GM11168 (cell line): Measurements from ENCODE around the gene KCTD16.

Experiments used
- in situ Hi-C: fragments of 300-500 bp; cut with MboI; formaldehyde crosslinking; loops from one replicate; pipeline ENCODE4 v1.12.0; 2022; ENCODE audit warnings: low sequenced_read_pairs; ENCODE audit not compliant: unreplicated experiment

Gene KCTD16

DNA sequence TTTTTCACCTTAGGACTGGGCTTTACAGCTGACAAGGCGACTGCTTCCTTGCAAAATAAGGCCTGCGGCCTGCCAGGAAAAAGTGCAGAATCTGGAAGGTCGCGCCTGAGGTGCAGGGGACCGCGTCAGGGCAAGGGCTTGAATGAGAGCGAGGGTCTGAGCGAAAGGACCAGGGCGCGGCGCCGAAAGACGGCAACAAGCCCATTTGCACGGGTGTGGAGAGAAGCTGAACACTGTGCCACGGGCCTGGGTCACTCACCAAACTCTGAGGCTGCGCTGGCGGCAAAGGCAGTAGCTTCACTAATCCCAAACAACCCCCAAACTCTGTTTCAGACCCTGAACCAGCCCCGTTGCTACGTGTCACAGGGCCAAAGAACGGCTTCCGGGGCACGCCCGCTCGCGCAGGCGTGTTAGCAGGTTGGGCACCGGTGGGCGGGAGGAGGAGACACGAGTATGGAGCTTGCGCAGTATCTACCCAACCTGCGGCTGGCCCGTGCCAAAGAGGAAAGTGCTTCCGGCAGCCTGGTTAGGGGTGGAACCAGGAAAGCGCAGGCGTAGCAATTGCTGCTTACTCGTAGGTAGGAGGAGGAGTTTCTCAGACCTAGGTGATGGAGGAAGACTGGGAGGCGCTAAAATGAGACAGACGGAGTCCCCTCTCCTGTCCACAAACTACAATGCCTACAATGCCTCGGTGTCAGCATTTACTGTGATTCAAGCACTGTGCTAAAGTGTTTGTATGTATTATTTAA, at the start of gene KCTD16, which contains the start of gene YIPF5:
TSS of gene KCTD16 (plus strand) at position 598 of the 749 bp plus-strand sequence.
TSS of gene YIPF5 (minus strand) at position 384 of the 749 bp plus-strand sequence. CDS start 704 bp downstream, outside the sequence.
- in situ Hi-C loops, result no loop called here

DNA sequence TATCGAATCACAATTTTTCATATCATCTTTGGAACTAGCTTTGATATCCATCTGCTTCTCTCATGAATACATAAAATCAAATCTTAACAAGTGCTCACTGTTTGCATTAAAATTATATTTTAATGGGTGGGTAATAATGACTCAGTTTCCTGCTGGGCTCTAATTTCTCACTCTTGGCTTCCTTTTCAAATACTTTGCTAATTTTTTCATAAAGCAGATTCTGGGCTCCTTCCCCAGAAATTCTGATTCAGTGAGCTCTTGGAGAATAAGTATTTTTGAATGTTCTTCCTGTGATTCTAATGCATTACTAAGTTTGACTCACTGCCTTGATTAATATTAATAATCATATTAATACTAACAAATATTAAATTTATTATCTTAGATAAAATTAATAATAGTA, 49.1 kb upstream of the KCTD16 start:
- in situ Hi-C loops, result no loop called here

DNA sequence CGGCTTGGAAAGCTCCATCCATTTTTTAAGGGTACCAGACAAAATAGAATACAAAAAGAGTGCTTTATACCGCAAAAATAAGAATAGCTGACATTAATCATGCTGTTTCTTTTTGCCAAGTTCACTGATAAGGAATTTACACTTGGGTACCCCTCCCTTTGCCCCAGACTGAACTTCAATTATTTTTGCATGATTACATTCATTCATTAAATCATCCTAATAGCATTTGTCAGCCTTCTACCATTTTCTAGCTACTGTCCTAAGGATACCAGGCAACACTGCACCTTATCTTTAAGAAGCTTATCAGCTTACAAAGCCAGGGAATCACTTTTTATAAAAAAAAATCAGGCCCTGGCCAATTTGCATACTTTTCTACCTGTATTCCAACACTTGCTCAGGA, 48.6 kb upstream of the KCTD16 start:
- in situ Hi-C loops, result no loop called here

DNA sequence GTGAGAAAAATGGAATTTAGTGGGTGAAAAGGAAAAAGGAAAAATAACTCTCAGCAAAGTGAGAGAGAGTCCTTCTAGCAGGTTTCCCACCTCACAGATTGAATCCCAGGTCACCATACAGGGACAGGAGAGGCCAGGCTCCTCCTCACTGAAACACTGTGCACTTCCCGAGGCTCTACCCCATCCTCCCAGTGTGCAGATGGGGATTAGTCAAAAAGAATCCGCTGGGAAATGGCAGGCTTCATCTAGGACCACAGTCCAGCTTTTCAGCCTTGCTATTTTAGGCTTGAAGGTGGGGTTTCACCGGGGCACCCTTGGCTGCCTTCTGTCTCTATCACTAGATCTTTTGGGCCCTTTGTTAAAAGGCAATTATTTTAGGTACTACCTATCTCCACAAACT, 48.0 kb upstream of the KCTD16 start:
- in situ Hi-C loops, result no loop called here

DNA sequence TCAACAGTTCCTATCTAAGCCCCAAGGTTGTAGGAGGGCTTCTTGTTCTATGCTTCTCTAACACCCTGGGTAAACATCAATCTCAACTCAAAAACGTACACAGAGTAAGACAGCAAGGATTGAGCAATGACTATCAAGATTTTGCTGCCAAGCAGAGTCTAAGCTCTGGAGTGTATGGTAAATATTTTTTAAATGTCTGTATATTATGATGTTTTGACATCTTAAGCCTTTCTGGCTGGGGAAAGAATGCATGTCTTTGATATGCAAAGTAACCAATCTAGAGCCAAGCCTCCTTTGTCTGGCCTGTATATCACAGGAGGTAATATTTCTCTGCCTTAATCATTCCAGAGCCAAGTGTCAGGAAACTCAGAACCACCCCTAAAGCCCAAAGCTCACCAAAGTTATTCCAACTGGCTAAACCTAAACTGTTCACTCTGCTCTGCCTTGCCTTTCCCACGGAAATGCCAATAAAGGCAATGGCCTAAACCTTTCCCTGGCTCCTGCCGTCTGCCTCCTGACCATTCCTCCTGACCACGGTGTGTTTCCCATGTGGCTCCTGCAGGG, 45.4 kb upstream of the KCTD16 start:
- in situ Hi-C loops, result loop anchor here (25.0 kb wide), 1 partner anchor 1213 kb away; no protein-coding TSS in a partner anchor

DNA sequence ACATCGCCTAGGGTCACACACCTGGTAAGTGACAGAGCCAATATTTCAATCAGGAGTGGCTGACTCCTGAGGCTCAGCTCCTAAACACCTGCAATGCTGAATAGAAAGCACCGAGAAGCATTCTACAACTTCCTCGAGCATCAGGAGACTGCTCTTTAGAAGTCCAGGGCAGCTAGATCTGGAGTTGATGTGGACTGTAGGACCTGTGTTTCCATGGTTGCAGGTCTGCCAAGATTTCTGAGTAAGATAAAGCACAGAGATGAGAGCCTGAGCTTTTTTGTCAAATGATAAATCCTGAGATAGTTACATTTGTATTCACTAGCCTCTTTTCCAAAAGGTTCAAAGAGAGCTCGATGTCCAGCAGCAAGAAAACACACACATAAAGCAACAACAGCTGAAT, 44.0 kb upstream of the KCTD16 start:
- in situ Hi-C loops, result loop anchor here (25.0 kb wide), 1 partner anchor 1214 kb away; no protein-coding TSS in a partner anchor

DNA sequence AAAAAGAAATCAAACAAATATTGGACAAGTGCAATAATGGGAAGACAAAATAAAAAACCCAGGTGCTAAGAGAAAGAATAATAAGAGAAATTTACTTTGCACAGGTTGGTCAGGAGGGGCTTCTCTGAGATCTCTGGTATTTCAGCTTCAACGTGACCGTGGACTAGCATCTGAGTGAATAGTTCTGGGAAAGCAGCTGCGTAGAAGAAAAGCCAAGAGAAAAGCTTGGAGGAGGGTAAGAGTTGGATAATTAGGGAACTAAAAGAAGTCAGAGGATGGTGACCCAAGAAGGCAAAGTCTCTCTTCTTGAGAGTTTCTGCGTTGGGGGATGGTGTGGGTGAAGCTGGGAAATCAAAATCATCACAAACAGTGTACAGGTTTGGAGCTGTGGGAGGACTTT, 41.8 kb upstream of the KCTD16 start:
- in situ Hi-C loops, result loop anchor here (25.0 kb wide), 1 partner anchor 1217 kb away; no protein-coding TSS in a partner anchor

DNA sequence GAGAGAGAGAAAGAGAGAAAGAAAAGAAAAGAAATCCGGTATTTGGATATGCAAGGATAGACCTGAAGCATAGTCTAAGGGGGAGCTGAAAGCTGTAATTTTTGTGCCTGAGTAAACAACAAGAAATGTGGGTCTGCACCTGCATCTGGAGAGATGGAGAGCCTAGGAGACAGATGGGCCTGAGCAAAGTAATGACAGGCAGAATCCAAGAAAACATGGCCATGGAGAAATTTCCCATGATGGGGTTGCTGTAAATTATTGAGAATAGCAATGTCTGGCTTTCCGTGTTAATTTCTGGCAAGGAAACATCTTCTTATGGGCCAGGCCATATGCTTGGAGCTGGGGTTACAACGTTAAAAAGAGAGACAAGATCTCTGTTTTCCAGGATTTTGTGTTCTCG, 40.4 kb upstream of the KCTD16 start:
- in situ Hi-C loops, result loop anchor here (25.0 kb wide), 1 partner anchor 1218 kb away; no protein-coding TSS in a partner anchor

DNA sequence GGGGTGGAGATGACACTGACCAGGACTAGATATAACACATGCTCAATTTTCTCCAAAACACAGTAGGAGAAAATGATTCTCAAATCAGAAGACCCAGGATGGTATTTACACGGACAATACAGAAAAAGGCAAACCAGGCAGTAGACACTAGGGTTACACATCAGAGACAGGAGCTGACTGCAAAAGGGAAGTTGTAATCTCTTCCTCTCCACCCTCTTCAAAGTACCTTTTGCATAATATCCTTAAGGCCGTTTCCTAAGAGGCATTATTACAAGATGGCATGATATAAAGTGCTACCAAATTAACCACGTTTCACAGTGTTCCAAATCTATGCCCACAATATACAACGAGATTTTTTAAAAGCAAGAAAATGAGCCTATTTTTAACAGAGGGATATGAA, 39.4 kb upstream of the KCTD16 start:
- in situ Hi-C loops, result loop anchor here (25.0 kb wide), 1 partner anchor 1219 kb away; no protein-coding TSS in a partner anchor

DNA sequence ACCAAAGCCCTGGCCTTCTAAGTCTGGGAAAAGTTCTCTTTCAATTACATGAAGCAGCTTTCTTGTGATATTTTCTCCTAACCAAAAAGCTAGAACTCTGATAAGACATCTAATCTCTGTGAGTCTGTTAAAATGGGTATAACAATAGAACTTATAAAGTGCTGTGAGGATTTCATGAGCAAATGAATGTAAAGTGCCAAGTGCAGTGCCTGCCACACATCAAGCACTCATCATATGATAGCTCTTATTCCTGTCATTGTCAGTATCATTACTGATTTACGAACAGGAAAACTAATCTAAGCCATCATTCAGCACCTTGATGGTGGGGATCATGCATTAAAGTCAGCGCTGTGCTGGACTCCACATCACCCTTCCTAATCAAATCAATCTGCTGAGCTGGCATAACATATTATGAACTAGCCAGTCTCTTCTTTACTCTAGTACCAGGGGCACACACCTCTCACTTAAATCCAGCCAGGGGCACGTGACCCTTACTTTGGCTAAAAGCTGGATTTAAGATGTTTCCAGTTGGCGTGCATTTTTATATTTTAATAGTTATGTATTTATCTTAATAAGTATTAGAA, 37.5 kb upstream of the KCTD16 start:
- in situ Hi-C loops, result loop anchor here (25.0 kb wide), 1 partner anchor 1221 kb away; no protein-coding TSS in a partner anchor

DNA sequence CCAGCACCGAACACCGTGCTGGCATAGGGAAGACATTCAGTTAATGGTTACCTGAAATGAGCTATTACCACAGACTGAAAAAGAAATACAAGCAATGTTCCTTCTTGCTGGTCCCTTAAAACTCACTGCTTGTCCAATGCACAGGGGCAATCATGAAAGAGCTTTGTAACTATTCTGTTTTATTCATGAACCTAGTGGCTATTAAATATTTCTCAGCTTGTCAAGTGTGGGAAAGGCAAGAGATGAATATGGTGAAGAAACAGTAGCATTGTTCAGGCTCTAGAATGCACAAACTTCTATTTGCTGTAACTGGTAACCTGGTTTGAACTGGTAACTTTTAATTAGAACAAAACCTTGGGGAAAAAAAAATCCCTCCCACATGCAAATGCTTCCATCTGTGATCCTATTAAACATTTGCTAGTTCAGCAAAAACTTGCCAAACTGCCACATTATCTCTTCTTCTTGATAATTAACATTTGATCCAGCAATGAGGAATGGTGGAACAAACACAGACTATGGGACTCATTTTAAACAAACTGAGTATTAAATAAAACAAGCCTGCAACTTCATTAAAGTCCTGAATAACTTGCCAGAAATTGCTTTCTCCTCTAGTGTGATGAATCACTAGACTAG, 36.4 kb upstream of the KCTD16 start:
- in situ Hi-C loops, result loop anchor here (25.0 kb wide), 1 partner anchor 1222 kb away; no protein-coding TSS in a partner anchor

DNA sequence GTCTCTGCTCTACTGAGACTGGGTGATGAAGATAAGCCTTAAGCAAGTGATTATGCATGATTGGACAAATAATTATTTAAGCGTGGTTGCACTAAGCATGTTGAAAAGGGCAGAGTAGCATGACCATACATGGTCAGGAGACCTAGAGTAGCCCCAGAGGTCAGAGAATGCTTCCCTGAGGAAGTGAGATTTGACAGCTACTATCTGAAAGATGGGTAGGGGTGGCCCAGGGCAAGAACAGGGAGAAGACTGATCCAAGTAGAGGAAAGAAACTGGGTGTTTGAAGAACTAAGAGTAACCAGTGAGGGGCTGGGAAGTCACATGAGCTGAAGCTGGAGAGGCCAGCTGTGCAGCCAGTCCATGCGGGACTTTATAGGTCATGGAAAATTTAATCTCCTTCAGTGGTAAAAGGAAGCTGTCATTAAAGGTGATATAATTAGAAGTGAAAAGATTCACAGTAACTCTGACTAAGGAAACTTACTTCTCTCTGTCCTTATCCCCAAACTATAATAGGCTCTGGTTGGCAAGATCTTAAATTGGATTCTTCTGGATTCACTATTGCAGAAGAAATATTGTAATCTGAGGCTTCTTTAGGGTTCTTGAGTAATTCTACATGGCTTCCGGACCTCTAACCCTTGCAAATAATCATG, 35.4 kb upstream of the KCTD16 start:
- in situ Hi-C loops, result loop anchor here (25.0 kb wide), 1 partner anchor 1223 kb away; no protein-coding TSS in a partner anchor

DNA sequence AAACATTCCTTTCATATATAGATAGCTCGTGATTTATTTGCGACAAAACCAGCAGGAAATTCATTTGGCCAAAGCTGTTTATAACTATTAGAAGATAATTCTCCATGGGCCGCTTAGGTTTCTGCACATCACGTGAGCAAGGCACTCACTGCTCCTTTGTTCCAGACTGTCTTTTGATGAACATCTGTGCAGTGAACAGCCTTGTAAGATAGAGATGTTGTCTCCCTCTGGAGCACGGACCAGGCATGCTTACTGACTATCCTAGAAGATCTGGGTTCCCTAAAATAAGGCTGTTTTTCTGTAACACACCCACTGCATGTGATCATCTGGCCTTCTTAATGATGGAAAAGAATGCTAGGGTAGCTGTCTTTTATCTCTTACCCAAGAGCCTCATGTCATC, 31.1 kb upstream of the KCTD16 start:
- in situ Hi-C loops, result loop anchor here (25.0 kb wide), 1 partner anchor 1227 kb away; no protein-coding TSS in a partner anchor

DNA sequence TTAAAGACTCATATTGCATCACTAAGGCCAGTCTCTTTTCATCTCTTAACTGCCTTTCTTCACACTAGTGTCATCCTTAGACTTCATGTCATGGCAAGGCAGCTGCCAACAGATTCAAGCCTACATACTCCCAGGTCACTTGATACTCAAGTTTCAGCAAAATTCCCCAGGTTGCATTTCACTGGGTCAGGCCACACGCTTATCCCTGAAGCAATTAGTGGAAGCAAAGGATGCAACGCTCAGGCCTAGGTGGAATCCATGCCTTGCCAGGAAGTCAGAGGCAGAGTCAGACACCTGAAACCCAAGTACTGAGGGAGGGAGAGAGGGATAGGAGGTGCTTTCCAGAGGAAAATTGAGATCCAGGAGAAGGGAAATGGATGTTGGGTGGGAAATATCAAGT, 29.1 kb upstream of the KCTD16 start:
- in situ Hi-C loops, result loop anchor here (25.0 kb wide), 1 partner anchor 1229 kb away; no protein-coding TSS in a partner anchor

DNA sequence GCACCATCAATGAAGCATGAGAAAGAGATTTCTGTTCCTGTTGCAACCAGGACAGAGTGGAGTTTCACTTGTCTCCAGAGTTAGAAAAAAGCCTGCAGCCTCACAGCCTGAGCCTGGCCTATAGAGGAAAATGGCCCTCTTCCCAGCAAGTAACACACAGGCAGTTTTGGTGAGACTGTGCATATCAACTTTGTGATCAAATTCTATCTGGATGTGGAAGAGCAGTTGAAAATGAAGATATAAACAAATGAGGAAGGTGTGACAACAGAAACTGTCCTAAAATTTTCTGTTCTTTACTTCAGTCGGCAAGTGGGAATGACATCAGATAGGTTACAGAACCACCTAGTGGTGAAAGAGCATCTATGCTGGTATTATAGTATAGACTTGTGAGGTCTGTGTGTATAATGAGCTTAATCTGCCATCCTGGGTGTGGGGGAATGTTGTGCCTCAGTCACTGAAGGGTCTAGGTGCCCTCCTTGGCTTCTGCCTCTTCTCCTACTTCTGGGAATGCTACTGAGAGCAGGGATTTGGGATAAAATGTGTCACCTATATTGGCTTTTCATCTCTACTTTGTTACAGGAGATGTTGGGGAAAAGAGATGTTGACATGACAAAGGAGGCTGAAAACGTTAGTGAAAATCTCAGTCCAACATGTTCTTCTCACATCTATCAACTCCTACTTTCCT, 28.4 kb upstream of the KCTD16 start:
- in situ Hi-C loops, result loop anchor here (25.0 kb wide), 1 partner anchor 1230 kb away; no protein-coding TSS in a partner anchor

DNA sequence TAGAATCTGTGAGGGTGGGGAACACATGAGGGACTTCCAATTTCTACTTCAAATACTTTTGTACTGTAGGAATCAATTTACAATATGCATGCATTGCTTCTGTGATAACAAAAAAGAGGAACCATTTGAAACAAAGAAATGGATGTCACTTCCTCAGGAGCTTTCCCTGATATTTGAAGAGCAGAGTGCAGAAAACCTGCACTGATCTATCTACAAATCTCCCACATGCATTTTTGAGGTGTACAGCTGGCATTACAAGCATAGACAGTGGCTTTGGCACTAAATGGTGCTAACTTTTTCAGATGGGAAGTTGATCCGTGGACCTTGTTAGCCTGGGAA, 27.9 kb upstream of the KCTD16 start:
- in situ Hi-C loops, result loop anchor here (25.0 kb wide), 1 partner anchor 1230 kb away; no protein-coding TSS in a partner anchor

DNA sequence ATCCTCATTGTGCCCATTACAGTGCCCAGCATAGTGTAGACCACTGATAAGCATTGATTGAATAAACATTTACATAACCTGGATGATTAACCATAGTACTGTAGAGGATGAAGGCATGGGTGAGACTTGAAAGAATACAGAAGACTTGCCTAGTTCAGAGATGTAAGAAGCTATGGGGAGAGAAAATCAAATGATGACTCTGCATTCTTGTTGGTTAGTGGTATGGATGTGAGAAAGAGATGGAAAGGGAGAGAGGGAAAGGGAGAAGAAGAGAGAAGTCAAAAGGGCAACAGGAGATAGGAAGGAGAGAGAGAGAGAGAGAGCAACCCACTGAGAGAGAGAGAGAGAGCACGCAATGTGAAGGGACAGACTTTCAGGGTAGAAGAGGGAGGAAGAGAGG, 27.0 kb upstream of the KCTD16 start:
- in situ Hi-C loops, result loop anchor here (25.0 kb wide), 1 partner anchor 1231 kb away; no protein-coding TSS in a partner anchor

DNA sequence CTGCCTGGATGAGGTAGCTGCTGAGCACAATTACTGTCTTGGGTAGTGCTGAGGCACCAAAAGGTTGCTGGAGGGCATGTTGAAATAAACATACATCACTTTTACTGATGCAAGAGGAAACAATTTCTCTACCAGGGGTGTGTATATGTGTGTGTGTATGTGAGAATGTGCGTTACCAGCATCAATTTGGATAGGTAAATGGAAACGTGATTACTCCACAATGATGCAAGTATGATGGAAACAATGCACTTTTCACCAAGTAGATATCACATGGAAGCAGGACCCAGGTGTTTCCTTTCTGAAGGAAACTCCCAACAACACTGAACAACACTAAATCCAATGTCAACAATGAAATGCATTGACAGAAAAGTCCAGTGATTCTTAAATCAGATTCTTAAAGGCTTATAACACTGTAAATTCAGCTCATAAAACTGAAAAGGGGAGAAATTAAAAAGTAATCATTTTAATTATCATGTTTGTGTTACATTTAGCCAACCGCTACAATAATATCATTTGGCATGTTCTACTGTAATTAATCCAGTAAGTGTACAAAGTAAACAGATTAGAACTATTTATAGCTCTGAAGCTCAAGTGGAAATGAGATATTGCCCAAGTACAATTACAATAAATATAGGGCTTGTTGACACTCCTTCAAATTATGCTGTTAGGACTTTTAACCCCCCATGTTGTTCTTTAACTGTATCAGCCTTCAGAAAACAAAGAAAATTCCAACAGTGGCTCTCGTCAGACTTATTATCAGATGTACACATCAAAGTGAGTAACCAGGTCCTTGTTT, 25.5 kb upstream of the KCTD16 start:
- in situ Hi-C loops, result loop anchor here (25.0 kb wide), 1 partner anchor 1233 kb away; no protein-coding TSS in a partner anchor
